ENCODE results near the gene DCUN1D1. TPM values are rescaled to one million over a fixed set of nuclear protein-coding genes. Genes with fewer than 3 reads are reported as not detected.
A peak's percentile ranks its signal among the peaks of the same experiment; 100 is the strongest.

The DCUN1D1 gene
- total RNA-seq, 1 experiment from 2014 or later, result 71.7 TPM

DNA sequence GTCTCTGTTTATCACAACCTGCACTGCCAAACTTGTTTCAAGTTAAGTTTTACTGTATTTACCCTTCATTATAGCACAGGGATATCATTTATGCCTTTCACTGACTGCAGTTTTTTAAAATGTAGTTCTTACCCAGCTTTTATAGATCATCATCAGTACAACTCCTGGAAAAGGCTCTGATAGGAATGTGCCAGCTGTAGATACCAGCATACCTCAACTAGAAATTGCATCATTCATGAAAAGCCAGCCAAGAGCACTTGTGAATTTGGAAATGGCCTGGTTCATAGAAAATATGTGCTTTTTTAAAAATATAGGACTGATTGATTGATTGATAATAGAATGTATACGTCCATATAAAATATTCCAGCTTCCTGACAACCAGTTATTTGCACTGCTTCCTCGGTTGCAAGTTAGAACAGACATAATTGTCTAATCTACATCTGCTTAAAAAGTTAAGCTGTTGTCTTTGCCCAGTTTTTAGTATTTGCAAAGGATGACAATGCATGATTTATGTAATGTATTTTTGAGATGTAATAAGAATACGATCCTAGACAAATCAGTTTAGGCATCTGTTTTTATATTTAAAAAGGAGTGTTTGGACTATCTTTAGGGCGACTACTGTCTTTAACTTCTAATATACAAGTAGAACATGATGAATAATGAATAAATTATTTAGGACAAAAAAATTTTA, 58.5 kb downstream of the DCUN1D1 start:
- Histone ChIP-seq H2BK20ac (ENCODE audit: low read depth, low read length, poor library complexity, severe bottlenecking) (no peak overlapping the region), H3K79me2 (ENCODE audit: insufficient read depth, low read length) (no peaks in the 10 kb centered on the region), H3K27ac (ENCODE audit: insufficient read length, low read depth, low read length) (no peak overlapping the region), H3K79me1 (ENCODE audit: insufficient read depth, low read depth, low read length, poor library complexity, severe bottlenecking) (no peaks in the 10 kb centered on the region), H3K27me3 (ENCODE audit: insufficient read depth, low read length) (no peaks in the 10 kb centered on the region), H3K14ac (ENCODE audit: insufficient read depth, low read length) (no peak overlapping the region), H3T11ph (ENCODE audit: low read length) (no peak overlapping the region), H3K4me2 (ENCODE audit: insufficient read depth, insufficient read length, low read length) (no peak overlapping the region), H3K23ac (ENCODE audit: insufficient read length, low read depth, low read length) (no peak overlapping the region), H4K91ac (ENCODE audit: insufficient read length, low read depth, low read length) (no peak overlapping the region), H2AFZ (ENCODE audit: low read length) (no peak overlapping the region), H3K4ac (ENCODE audit: low read depth, low read length) (no peak overlapping the region), H2AK5ac (ENCODE audit: insufficient read length, low read length) (no peak overlapping the region), H2BK15ac (ENCODE audit: low read depth, low read length) (no peak overlapping the region), H2BK5ac (ENCODE audit: insufficient read length, low read length) (no peak overlapping the region), H3K4me1 (ENCODE audit: insufficient read depth, low read length) (peaks cover 2% of the 10 kb centered on the region; the same call in 1 of the 2 replicates), H3K56ac (ENCODE audit: insufficient read length, low read depth, low read length) (no peak overlapping the region), H4K8ac (replicated peaks; ENCODE audit: insufficient read length, low read depth, low read length) (no peak overlapping the region), H2BK12ac (ENCODE audit: insufficient read length, low read depth, low read length) (no peak overlapping the region), H4K20me1 (ENCODE audit: control insufficient read depth, insufficient read depth, insufficient read length) (no peaks in the 10 kb centered on the region), H3K18ac (ENCODE audit: insufficient read length, low read depth, low read length) (no peak overlapping the region), H3K23me2 (ENCODE audit: insufficient read length, low read depth, low read length, poor library complexity, severe bottlenecking) (no peaks in the 10 kb centered on the region), H2BK120ac (ENCODE audit: low read depth, low read length, poor library complexity, severe bottlenecking) (no peak overlapping the region), H4K5ac (ENCODE audit: insufficient read length, low read depth, low read length) (no peak overlapping the region), H3K9ac (ENCODE audit: extremely low read depth, insufficient read length, low read length) (no peak overlapping the region), H3K9me3 (ENCODE audit: control insufficient read depth, low read depth, low read length) (no peaks in the 10 kb centered on the region)
- peaks cover 0 to 4% (median 0%) of the 10 kb centered on the region in 3 experiments; a peak in 3 of 7 replicates for H3K36me3 Mint-ChIP-seq (ENCODE audit: insufficient read depth in 1 of 3, low read depth in 3 of 3)
- H3K27me3 Mint-ChIP-seq (ENCODE audit: low read depth), result no peaks in the 10 kb centered on the region
- peaks cover 20 to 22% of the 10 kb centered on the region in 2 experiments for H3K4me1 Mint-ChIP-seq
- H3K27ac Mint-ChIP-seq, result peak overlapping the region in 1 of 3 experiments; percentile 82; a peak in 1 of 7 replicates
- no peak overlapping the region for H3K4me3 Mint-ChIP-seq
- DNase-seq, result no peak
- no peaks in the 10 kb centered on the region for H3K9me3 Mint-ChIP-seq
- TF ChIP-seq, protein P1, sequence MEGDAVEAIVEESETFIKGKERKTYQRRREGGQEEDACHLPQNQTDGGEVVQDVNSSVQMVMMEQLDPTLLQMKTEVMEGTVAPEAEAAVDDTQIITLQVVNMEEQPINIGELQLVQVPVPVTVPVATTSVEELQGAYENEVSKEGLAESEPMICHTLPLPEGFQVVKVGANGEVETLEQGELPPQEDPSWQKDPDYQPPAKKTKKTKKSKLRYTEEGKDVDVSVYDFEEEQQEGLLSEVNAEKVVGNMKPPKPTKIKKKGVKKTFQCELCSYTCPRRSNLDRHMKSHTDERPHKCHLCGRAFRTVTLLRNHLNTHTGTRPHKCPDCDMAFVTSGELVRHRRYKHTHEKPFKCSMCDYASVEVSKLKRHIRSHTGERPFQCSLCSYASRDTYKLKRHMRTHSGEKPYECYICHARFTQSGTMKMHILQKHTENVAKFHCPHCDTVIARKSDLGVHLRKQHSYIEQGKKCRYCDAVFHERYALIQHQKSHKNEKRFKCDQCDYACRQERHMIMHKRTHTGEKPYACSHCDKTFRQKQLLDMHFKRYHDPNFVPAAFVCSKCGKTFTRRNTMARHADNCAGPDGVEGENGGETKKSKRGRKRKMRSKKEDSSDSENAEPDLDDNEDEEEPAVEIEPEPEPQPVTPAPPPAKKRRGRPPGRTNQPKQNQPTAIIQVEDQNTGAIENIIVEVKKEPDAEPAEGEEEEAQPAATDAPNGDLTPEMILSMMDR (conservative IDR thresholded peaks at IDR 0.05), result no peak
- no CpG with 5 or more reads among the region's 4 CpGs for WGBS (ENCODE audit: extremely low coverage, insufficient read length, low lambda C conversion rate)
